ENCODE results near the gene PDXK.

DNA sequence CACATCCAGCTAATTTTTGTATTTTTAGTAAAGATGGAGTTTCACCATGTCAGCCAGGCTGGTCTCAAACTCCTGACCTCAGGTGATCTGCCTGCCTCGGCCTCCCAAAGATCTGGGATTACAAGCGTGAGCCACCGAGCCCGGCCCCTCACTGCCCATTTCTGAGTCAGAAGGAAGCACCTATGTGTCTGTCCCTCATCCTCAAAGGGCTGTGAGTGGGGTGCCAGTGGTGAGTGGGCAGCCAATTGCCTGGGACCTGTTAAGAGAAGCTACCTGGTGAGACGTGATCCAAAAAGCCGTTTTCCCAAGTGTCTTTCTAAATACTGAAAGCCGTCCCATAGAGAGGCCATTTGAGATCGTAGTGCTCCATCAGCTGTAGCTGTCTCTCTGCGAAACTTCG, 27.1 kb upstream of the PDXK start:
- TF ChIP-seq, protein P1, sequence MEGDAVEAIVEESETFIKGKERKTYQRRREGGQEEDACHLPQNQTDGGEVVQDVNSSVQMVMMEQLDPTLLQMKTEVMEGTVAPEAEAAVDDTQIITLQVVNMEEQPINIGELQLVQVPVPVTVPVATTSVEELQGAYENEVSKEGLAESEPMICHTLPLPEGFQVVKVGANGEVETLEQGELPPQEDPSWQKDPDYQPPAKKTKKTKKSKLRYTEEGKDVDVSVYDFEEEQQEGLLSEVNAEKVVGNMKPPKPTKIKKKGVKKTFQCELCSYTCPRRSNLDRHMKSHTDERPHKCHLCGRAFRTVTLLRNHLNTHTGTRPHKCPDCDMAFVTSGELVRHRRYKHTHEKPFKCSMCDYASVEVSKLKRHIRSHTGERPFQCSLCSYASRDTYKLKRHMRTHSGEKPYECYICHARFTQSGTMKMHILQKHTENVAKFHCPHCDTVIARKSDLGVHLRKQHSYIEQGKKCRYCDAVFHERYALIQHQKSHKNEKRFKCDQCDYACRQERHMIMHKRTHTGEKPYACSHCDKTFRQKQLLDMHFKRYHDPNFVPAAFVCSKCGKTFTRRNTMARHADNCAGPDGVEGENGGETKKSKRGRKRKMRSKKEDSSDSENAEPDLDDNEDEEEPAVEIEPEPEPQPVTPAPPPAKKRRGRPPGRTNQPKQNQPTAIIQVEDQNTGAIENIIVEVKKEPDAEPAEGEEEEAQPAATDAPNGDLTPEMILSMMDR (IDR thresholded peaks at IDR 0.05): no peak
- TF ChIP-seq POLR2AphosphoS5 (IDR thresholded peaks at IDR 0.05): no peak

Data from breast epithelium (tissue), 3 donors.